ENCODE results near the gene PTPRO.

PTPRO gene

DNA sequence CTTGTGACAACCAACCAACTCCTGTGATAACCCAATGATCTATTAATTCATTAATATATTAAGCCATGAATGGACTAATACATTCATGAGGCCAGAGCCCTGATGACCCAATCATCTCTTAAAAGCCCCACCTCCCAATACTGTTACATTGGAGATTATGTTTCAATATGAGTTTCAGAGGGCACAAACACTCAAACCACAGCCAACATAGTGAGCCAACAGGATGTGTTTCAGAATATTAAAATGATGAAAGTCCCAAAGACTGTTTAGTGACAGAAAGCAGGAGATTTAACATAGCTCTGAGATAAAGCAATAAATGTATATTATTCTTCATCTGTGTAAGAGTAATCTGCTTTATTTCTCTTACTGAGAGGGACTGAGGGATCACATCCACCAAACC, 71.7 kb downstream of the PTPRO start:
- Mint-ChIP-seq H3K9me3 (no peaks in the 10 kb centered on the region), H3K27ac (no peak overlapping the region), H3K4me1 (no peaks in the 10 kb centered on the region), H3K4me3 (no peak overlapping the region), H3K27me3 (no peaks in the 10 kb centered on the region)
- DNase-seq (no peak), ATAC-seq (peak; percentile 67)

- H3K4me1 Mint-ChIP-seq: no peaks in the 10 kb centered on the region
- H3K27ac Mint-ChIP-seq: no peak overlapping the region
- H3K27me3 Mint-ChIP-seq: peaks cover 16% of the 10 kb centered on the region
- ATAC-seq (no peak), DNase-seq (no peak)
- H3K4me3 Mint-ChIP-seq: no peak overlapping the region
- H3K9me3 Mint-ChIP-seq: peaks cover 0 to 7% of the 10 kb centered on the region in 2 donors
Measured at GRCh38 chr12:15404485-15404884, 82.2 kb downstream of the PTPRO start.

DNA sequence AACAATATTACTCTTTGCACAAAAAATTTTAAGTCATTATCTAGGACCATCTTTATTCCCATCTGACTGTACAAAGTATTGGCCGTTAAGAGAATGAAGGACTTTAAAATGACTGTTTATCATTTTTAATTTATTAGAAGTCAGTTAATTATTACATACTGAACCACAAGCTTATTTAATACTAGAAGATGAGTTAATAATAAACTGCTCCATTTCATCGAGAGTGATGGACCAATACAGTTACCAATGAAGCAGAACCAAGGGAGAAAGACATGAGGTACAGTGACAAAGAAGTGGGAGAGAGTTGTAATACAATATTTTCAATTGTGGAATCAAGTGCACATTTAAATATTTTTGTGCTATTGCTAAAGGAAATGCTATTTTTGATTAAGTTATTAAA, 83.3 kb downstream of the PTPRO start:
- H3K27ac Mint-ChIP-seq: no peak overlapping the region
- H3K4me1 Mint-ChIP-seq: no peaks in the 10 kb centered on the region
- H3K4me3 Mint-ChIP-seq: no peak overlapping the region
- no peak for DNase-seq
- peaks cover 0 to 1% of the 10 kb centered on the region in 2 donors for H3K9me3 Mint-ChIP-seq
- no peak for ATAC-seq
- peaks cover 10% of the 10 kb centered on the region for H3K27me3 Mint-ChIP-seq

DNA sequence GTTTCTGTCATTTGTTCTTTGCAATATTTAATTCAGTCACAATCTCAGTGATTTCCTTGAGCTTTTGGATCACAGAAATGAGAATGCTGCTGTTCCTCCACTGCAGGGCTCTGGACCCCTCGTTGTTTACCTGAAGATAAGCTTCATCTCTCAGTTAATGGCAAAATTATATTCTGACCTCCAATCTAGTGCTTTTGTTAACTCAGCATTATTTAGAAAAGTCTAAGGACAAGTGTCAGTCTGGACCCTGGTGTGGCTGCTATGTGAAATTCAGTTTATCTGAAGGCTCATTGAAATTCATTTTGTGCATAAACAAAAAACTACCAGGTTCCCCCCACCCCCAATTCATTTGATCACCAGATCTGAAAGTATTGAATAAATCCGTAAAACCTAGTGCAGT, 84.7 kb downstream of the PTPRO start:
- no peak for ATAC-seq
- Mint-ChIP-seq H3K9me3 (no peaks in the 10 kb centered on the region), H3K27ac (no peak overlapping the region), H3K4me3 (no peak overlapping the region), H3K27me3 (peaks cover 8% of the 10 kb centered on the region), H3K4me1 (no peaks in the 10 kb centered on the region)
- no peak for DNase-seq

GRCh38 chr12:15411842-15412241, 89.5 kb downstream of the PTPRO start:
- ATAC-seq (no peak), DNase-seq (no peak)
- Mint-ChIP-seq H3K27ac (no peak overlapping the region), H3K4me3 (no peak overlapping the region), H3K4me1 (no peaks in the 10 kb centered on the region), H3K9me3 (no peaks in the 10 kb centered on the region), H3K27me3 (peaks cover 7% of the 10 kb centered on the region)

- Mint-ChIP-seq H3K4me3 (no peak overlapping the region), H3K9me3 (no peaks in the 10 kb centered on the region), H3K27ac (no peak overlapping the region), H3K4me1 (no peaks in the 10 kb centered on the region), H3K27me3 (peaks cover 31% of the 10 kb centered on the region)
- no peak for DNase-seq
- ATAC-seq: no peak
Measured at GRCh38 chr12:15417691-15418090, 95.4 kb downstream of the PTPRO start.

- H3K27me3 Mint-ChIP-seq: peaks cover 11% of the 10 kb centered on the region
- ATAC-seq (no peak), DNase-seq (no peak)
- no peak overlapping the region for H3K27ac Mint-ChIP-seq
- H3K9me3 Mint-ChIP-seq: no peaks in the 10 kb centered on the region
- no peaks in the 10 kb centered on the region for H3K4me1 Mint-ChIP-seq
- no peak overlapping the region for H3K4me3 Mint-ChIP-seq
Measured at GRCh38 chr12:15423629-15424028, 101.3 kb downstream of the PTPRO start.

- Mint-ChIP-seq H3K9me3 (no peaks in the 10 kb centered on the region), H3K4me3 (no peak overlapping the region), H3K4me1 (no peaks in the 10 kb centered on the region), H3K27ac (no peak overlapping the region), H3K27me3 (peaks cover 27% of the 10 kb centered on the region)
- DNase-seq: no peak
- no peak for ATAC-seq
Measured at GRCh38 chr12:15427913-15428312, 105.6 kb downstream of the PTPRO start.

GRCh38 chr12:15428632-15429031, 106.3 kb downstream of the PTPRO start:
- no peak for ATAC-seq
- Mint-ChIP-seq H3K4me3 (no peak overlapping the region), H3K27me3 (peaks cover 34% of the 10 kb centered on the region), H3K27ac (no peak overlapping the region), H3K4me1 (no peaks in the 10 kb centered on the region), H3K9me3 (no peaks in the 10 kb centered on the region)
- DNase-seq: no peak

- Mint-ChIP-seq H3K4me3 (no peak overlapping the region), H3K27me3 (peaks cover 34% of the 10 kb centered on the region), H3K9me3 (no peaks in the 10 kb centered on the region), H3K4me1 (no peaks in the 10 kb centered on the region), H3K27ac (no peak overlapping the region)
- no peak for ATAC-seq
- no peak for DNase-seq
Measured at GRCh38 chr12:15429262-15429661, 107.0 kb downstream of the PTPRO start.

- H3K27ac Mint-ChIP-seq: no peak overlapping the region
- no peaks in the 10 kb centered on the region for H3K4me1 Mint-ChIP-seq
- DNase-seq (no peak), ATAC-seq (no peak)
- H3K4me3 Mint-ChIP-seq: no peak overlapping the region
- peaks cover 18% of the 10 kb centered on the region for H3K27me3 Mint-ChIP-seq
- H3K9me3 Mint-ChIP-seq: peaks cover 3 to 20% of the 10 kb centered on the region in 2 donors
Measured at GRCh38 chr12:15435597-15435996, 113.3 kb downstream of the PTPRO start.

DNA sequence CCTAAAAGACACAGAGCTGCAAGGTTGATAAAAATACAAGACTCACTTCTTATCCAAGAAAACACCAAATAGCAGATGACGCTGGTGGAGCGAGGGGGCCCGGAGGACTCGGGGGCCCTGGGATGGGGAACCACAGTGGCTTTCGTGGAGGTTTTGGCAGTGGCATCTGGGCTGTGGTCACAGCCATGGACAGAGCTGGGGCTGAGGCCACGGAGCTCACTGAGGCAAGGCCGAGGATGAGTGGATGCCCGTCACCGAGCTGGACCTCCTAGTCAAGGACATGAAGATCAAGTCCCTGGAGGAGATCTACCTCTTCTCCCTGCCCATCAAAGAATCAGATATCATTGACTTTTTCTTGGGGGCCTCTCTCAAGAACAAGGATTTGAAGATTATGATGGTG, 117.2 kb downstream of the PTPRO start:
- no peak overlapping the region for H3K27ac Mint-ChIP-seq
- peaks cover 22% of the 10 kb centered on the region for H3K27me3 Mint-ChIP-seq
- H3K9me3 Mint-ChIP-seq: peaks cover 3 to 44% of the 10 kb centered on the region in 2 donors
- no peak overlapping the region for H3K4me3 Mint-ChIP-seq
- DNase-seq (no peak), ATAC-seq (no peak)
- no peaks in the 10 kb centered on the region for H3K4me1 Mint-ChIP-seq

DNA sequence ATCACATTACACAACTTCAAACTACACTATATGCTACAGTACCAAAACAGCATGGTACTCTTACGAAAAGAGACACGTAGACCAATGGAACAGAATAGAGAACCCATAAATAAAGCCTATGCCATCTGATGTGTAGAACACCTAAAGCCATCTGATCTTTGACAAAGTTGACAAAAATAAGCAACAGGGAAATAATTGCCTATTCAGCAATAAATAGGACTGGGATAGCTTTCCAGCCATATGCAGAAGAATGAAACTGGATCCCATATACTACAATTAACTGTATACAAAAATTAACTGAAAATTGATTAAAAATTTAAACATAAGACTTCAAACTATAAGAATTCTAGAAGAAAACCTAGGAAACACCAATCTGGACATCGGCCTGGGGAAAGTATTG, 120.7 kb downstream of the PTPRO start:
- H3K4me3 Mint-ChIP-seq: no peak overlapping the region
- H3K27me3 Mint-ChIP-seq: peaks cover 22% of the 10 kb centered on the region
- no peak for DNase-seq
- peak overlapping the region in 1 of 2 donors; percentile 31 for H3K27ac Mint-ChIP-seq
- H3K9me3 Mint-ChIP-seq: peaks cover 0 to 33% of the 10 kb centered on the region in 2 donors
- H3K4me1 Mint-ChIP-seq: no peaks in the 10 kb centered on the region
- ATAC-seq: no peak

GRCh38 chr12:15443611-15444010, 121.3 kb downstream of the PTPRO start:
- no peak overlapping the region for H3K27ac Mint-ChIP-seq
- no peak for DNase-seq
- H3K4me1 Mint-ChIP-seq: no peaks in the 10 kb centered on the region
- peaks cover 22% of the 10 kb centered on the region for H3K27me3 Mint-ChIP-seq
- H3K9me3 Mint-ChIP-seq: peaks cover 0 to 27% of the 10 kb centered on the region in 2 donors
- no peak for ATAC-seq
- H3K4me3 Mint-ChIP-seq: no peak overlapping the region

GRCh38 chr12:15444523-15444922, 122.2 kb downstream of the PTPRO start:
- ATAC-seq (no peak), DNase-seq (no peak)
- H3K27ac Mint-ChIP-seq: no peak overlapping the region
- peaks cover 22% of the 10 kb centered on the region for H3K27me3 Mint-ChIP-seq
- H3K9me3 Mint-ChIP-seq: peaks cover 0 to 25% of the 10 kb centered on the region in 2 donors
- no peak overlapping the region for H3K4me3 Mint-ChIP-seq
- no peaks in the 10 kb centered on the region for H3K4me1 Mint-ChIP-seq

DNA sequence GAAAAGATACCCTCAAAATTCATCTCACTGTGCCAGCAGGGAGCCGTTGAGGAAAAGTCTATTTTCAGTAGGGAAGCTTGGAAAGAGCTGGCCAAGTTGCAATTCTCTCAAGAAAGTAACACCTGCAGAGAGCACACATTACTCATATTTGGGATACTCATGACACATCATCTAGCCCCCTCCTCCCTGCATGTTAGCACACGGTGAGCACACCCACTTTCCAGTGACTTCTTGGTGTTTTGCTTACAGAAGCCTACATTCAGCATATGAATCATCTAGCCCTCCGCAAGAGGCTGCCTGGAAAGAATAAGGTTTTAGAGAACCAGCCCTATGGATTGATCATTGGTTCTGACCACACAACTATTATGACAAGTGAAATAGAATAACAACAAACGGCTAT, 124.5 kb downstream of the PTPRO start:
- Mint-ChIP-seq H3K4me3 (no peak overlapping the region), H3K4me1 (no peaks in the 10 kb centered on the region), H3K9me3 (peaks cover 0 to 24% of the 10 kb centered on the region in 2 donors), H3K27ac (no peak overlapping the region), H3K27me3 (peaks cover 9% of the 10 kb centered on the region)
- ATAC-seq (no peak), DNase-seq (no peak)

DNA sequence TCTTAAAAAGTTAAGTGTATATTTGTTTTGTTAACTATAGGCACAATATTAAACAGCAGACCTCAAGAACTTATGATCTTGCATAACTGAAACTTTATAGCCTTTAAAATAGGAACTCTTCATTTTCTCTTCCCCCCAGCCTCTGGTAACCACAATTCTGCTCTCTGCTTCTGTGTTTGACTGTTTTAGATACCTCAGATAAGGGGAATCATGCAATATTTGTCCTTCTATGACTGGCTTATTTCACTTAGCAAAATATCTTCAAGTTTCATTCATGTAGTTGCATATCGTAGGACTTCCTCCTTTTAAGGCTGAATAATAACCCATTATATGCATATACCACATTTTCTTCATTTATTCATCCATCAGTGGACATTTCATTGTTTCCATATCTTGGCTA, 131.3 kb downstream of the PTPRO start:
- peak; percentile 52 for ATAC-seq

More for the DNA sequence above, 131.3 kb downstream of the PTPRO start:
- peak overlapping the region in 1 of 2 donors; percentile 70 for H3K27ac Mint-ChIP-seq
- no peaks in the 10 kb centered on the region for H3K27me3 Mint-ChIP-seq
- peaks cover 14 to 24% of the 10 kb centered on the region in 2 donors for H3K9me3 Mint-ChIP-seq
- no peak overlapping the region for H3K4me3 Mint-ChIP-seq
- peaks cover 6% of the 10 kb centered on the region for H3K4me1 Mint-ChIP-seq
- DNase-seq: no peak

All from stimulated activated naive CD8-positive, alpha-beta T cell treated with anti-CD3 and anti-CD28 coated beads, Interleukin-15, amount 100 ng/mL, for 72 hours (primary cell).